Pons (tissue), 1 donor: ENCODE results near the gene CGNL1.

Experiments
- DNase-seq: peaks from one replicate; pipeline ENCODE4 v3.0.0-alpha.2; 2016; ENCODE audit warnings: low spot score

The CGNL1 gene

GRCh38 chr15:57571725-57572124 lies 195.4 kb downstream of the CGNL1 start:
- DNase-seq = no peak

- DNase-seq = no peak
Observed at GRCh38 chr15:57572468-57572867, 196.2 kb downstream of the CGNL1 start.

- DNase-seq = no peak
Observed at GRCh38 chr15:57573151-57573550, 196.8 kb downstream of the CGNL1 start.

GRCh38 chr15:57575363-57575762 lies 199.1 kb downstream of the CGNL1 start:
- no peak for DNase-seq

- DNase-seq = no peak
Observed at GRCh38 chr15:57578288-57578900, 202.1 kb downstream of the CGNL1 start.

GRCh38 chr15:57580428-57580827 lies 204.1 kb downstream of the CGNL1 start:
- DNase-seq = no peak

- no peak for DNase-seq
Observed at GRCh38 chr15:57580866-57581265, 204.6 kb downstream of the CGNL1 start.

GRCh38 chr15:57582090-57582489 lies 205.8 kb downstream of the CGNL1 start:
- no peak for DNase-seq

- DNase-seq = no peak
Observed at GRCh38 chr15:57583282-57583681, 207.0 kb downstream of the CGNL1 start.

GRCh38 chr15:57583720-57584119 lies 207.4 kb downstream of the CGNL1 start:
- DNase-seq = no peak

- DNase-seq = no peak
Observed at GRCh38 chr15:57586661-57587424, 210.5 kb downstream of the CGNL1 start.

- DNase-seq = peak; percentile 41
Observed at GRCh38 chr15:57589281-57589680, 213.0 kb downstream of the CGNL1 start.

- no peak for DNase-seq
Observed at GRCh38 chr15:57589754-57590153, 213.4 kb downstream of the CGNL1 start.

GRCh38 chr15:57591237-57591821 lies 215.0 kb downstream of the CGNL1 start:
- DNase-seq = no peak

GRCh38 chr15:57591822-57592367 lies 215.6 kb downstream of the CGNL1 start, which contains the start of gene MYZAP:
TSS of gene MYZAP (plus strand) at chr15:57591904. CDS start at chr15:57592035, 131 bp downstream.
- DNase-seq = no peak

- DNase-seq = no peak
Observed at GRCh38 chr15:57592426-57592825, 216.1 kb downstream of the CGNL1 start.

GRCh38 chr15:57592836-57593420 lies 216.6 kb downstream of the CGNL1 start:
- DNase-seq = no peak

- no peak for DNase-seq
Observed at GRCh38 chr15:57594479-57594878, 218.2 kb downstream of the CGNL1 start.

GRCh38 chr15:57595011-57595866 lies 218.9 kb downstream of the CGNL1 start:
- DNase-seq = no peak

GRCh38 chr15:57596301-57596855 lies 220.1 kb downstream of the CGNL1 start:
- no peak for DNase-seq

- no peak for DNase-seq
Observed at GRCh38 chr15:57596978-57597377, 220.7 kb downstream of the CGNL1 start.
